Activated naive CD4-positive, alpha-beta T cell treated with anti-CD3 and anti-CD28 coated beads, Interleukin-2, amount 50 U/mL, for 16 hours (primary cell): Measurements from ENCODE around the gene KDM4C.

Experiments used
- DNase-seq: peaks from one replicate; pipeline ENCODE4 v3.0.0-alpha.2; 2020

KDM4C gene

GRCh38 chr9:7115606-7116005 lies 357.8 kb downstream of the KDM4C start:
- DNase-seq: no peak

- DNase-seq: no peak
These were observed 360.1 kb downstream of the KDM4C start for GRCh38 chr9:7117676-7118561.

DNA sequence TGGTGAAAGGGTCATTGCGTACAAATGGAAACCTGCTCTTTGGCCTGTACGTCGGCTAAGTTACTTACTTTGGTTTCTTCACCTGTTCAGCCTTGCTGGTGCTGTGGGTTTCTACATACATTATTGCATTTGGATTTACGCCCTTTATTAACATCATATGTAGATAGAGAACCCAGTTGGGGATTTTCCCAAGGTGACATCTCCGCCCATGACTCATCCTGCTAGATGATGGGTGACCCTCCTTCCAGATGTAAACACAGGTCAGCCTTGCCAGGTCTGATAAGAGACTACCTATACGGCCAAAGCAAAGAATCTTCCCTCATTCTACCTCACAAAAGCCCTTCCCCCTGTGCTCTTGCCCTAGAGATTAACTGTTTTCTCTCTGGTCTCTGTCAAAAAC lies 360.9 kb downstream of the KDM4C start:
- no peak for DNase-seq

GRCh38 chr9:7119612-7120011 lies 361.8 kb downstream of the KDM4C start:
- no peak for DNase-seq

DNA sequence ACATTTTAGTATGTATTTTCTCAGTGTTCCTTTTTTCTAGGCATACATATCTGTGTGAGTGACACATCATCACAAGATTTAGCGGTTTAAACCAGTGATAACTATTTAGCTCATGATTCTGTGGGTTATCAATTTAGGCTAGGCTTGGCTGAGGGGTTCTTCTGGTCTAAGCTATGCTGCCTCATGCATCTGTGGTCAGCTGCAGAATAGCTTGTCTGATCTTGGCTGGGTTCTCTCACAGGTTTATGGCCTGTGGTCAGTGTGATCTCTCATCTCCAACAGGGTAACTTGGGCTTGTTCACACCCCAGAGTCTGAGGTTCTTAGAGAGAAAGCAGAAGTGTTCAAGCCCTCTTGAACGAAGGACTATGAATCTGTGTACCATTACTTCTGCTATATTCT lies 363.3 kb downstream of the KDM4C start:
- DNase-seq: no peak

GRCh38 chr9:7121664-7122063 lies 363.9 kb downstream of the KDM4C start:
- DNase-seq: no peak

- DNase-seq: no peak
These were observed 366.0 kb downstream of the KDM4C start for GRCh38 chr9:7123743-7124142.

DNA sequence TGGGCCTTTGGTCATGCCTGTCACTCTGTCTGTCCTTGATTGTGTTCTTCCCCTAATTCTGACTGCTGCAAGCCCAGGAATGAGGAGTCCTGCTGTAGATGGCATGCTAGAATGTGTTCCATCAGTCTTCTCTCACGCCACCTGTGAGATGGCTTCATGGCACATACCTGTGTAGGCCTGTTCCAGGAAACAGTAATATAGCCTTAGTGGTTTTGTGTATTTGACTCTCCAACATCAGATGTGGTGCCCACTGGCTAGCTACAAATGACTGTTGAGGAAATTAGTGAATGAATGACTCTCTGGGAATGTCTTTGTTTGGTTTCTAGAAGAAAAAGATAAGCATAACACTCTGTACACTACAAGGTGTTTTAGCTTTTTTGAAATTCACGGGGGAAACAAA lies 367.5 kb downstream of the KDM4C start:
- DNase-seq: no peak

- DNase-seq: no peak
These were observed 371.6 kb downstream of the KDM4C start for GRCh38 chr9:7129391-7129790.

- no peak for DNase-seq
These were observed 372.6 kb downstream of the KDM4C start for GRCh38 chr9:7130266-7130820.

DNA sequence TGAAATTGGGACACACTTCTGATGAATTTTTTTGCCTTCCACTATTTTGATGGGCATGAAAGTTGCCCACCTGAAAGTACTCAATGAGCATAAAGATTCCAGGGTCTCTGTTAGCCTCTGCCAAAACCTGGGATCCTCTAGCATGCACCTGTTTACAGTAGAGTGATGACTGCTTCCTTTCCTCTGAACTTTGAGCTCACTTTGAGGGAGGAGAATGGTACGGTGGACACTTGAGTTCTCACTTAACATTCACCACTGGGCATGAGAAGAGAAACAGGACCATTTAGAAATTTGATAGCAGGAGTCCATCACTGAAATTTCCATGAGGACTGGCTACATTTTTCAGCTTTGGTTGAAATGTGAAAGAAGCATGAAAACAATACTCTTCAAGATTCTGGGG lies 374.8 kb downstream of the KDM4C start:
- DNase-seq: no peak

DNA sequence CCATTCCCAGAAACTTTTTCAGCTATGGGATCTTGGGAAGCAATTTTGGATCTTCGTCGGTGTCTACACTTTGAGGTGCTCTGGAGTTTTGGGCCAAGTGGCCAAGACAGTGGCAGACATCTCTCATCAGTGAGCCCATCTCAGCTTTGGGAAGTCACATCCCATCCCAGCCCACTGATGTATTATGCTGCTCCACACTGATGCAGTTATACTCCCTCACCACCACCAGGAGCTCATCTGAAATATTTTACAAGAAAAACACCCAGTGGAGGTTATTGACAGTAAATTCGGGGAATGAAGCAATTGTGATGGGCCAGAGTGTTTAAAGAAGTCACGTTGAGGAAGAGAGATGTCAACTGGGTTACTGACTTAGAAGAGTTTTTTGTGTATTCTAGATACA lies 378.0 kb downstream of the KDM4C start:
- no peak for DNase-seq

DNA sequence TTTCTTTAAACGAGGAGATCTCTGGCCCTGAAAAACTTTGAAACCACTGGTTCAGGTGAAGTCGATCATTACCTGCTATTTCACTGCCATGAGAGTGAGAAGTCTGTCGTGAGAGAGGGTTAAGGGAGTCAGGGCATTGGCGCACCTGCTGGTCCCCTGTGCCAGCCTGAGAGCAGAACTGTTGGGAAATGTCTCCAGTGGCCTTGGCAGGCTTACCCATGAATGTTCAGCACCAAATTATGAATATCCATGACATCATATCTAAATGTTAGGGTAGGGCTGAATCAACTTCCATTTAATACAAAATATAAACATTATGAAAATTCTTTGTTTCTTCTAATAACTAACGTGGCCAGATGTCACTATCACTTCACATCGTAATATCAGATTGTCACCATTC lies 379.3 kb downstream of the KDM4C start:
- DNase-seq: no peak

- DNase-seq: no peak
These were observed 379.8 kb downstream of the KDM4C start for GRCh38 chr9:7137571-7137970.

DNA sequence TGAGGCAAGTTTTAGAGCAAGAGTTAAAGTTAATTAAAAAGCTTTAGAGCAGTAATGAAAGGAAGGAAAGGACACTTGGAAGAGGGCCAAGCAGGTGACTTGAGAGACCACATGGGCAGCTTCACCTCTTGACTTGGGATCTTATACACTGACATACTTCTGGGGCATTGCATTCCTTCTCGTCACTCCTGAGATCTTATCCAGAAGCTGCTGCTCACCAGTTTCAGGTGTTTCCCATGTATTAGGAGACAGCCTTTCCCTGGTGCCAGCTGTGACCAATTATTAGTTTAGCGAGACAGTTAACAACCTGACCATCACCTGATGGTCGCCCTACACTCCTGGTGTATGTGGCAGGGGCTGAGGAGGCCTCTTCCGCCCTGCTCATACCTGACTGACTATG lies 382.1 kb downstream of the KDM4C start:
- no peak for DNase-seq

DNA sequence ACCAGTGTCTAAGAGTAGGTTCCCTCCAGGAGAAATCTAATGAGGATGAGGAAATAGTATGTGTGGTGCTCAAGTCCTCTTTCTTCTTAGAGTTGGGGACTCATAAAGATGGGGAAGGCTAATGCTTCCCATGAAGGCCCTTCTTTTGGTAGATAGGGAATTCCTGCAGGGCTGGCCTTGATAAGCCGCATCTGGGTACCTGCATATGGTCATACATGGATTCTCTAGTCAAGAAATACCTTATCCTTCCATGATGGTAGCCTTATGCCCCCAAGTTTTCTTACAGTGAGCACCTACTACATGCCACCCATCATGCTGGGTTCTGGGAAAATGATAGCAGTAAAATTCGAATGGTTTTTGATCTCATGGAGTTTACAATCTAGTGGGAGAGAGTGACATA lies 382.6 kb downstream of the KDM4C start:
- no peak for DNase-seq

GRCh38 chr9:7143645-7144200 lies 385.9 kb downstream of the KDM4C start:
- no peak for DNase-seq

DNA sequence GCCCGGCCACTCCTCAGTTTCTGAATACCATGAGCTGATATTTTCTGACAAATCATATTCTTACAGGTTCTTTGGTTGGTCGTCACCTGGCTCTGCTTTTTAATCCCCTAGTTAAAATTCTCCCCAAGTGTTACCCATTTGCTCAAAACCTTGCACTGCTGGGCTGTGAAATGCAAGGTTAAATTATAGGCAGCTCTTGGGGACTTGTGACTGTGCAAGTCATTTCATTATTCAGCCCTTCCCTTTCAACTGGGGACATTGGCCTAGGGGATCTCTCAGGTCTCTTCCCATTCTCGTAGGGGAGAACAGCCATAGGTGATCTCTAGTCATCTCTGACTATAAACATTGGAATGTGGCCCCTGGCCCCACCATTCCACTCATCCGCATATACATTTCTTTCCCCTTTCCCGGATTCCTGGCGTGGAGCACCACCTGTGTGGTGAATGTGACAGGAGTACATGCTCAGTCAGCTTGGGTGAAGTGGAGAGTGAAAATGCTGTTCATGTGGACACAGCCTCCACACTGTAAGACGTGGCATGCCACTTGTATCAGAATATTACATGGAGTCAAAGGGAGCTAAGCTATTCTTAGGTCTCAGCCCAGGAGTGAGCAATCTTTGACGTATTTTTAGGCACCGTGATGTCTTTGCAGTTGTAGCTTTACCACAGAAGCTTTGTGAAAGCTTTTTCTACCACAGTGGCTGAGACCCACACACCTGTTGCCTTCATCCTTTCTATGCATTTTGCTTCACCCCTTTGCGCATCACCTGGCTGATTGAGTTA lies 386.7 kb downstream of the KDM4C start:
- DNase-seq: no peak

DNA sequence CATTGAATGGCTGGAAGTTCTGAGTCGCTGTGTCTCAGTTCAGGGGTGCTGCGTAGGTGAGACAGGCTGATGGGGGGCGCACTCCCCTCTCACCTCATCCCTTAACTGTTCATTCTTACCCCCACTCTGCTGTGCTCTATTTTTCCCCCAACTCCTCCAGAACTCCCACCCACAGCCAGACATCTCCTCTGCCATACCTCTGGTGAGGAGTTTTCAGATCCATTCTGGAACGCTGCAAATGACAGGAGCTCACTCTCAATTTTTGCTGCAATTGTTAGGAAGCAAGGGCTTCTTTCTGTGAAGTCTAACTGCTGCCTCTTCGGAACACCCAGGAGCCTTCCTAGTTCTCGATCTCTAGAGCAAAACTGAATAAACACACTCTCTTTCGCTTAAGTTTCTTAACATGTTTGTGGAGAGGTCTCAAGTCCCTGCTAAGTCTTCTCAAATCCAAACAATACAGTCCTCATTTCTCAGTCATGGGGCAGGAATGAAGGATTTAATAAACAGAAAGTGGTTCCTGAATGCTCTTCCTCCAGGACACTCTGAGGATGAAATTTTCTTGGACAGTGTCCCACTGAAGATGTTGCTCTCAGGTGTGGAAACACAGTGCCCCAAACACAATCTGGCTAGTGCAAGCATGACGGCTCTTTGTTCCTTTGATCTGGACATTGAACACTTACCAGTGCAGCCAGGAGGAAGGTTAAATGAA lies 387.7 kb downstream of the KDM4C start:
- DNase-seq: no peak

DNA sequence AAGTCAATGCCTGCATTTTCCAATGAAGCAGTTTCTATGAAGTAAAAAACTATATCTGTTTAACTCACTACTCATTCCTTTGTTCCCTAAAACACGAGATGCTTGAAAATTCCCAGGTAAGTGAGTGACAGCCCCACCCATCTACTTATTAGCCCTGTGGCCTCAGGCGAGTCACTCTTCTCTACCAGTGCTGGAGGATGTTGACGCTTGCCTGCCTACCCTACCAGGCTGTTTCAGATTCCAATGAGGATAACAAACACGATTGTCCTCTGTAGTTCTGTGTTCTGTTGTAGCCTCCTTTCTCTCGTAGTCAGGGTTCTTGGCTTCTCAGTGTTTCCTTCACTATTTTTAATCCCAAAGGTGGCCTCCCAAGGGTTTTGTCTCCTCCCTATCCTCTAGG lies 388.8 kb downstream of the KDM4C start:
- DNase-seq: no peak

DNA sequence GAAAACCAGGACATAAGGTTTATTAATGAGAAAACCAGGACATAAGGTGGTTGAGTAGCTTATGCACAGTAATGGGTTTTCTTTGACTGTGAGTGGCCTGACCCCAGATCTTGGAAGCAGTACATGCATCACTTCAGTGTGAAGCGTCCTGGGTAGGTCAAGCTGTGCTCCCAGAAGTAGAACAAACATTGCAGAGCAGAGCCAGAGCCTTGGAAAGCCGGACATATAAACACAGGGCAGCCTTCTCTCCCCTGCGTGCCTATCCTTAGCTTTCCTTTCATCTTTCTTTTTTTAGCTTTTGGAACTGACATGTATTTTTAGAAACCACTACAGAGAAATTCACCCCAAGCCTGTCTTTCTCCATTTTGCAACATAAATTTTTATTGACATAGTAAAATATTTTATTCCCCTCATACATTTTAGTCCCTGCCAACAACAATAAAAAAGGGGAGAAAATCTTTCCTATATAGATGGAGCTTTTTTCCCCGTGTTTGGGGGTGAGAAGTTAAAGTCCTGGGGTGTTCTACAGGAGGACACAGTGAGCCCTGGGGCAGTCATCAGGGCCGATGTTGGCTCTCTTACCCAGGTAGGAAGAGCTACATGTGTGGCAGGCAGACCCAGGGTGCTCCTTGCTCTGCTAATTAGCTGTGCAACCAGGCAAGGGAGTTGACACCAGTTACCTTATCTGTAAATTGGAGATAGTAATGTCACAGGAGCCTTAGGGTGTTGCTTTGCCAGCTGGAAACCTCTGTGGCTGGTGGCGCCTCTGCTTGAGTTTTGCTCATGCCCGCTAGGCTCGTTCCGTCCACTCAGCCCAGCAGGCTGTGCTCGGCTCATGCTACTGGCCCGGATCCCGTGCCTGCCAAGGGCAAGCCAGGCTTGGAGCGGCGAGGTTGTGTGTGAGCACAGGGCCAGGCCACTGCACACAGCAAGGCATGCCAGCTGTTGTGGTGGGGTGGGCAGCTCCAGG lies 389.6 kb downstream of the KDM4C start:
- DNase-seq: no peak
